ENCODE results near the gene TNP1.

GRCh38 chr2:216904974-216905373, 45.1 kb upstream of the TNP1 start:
- TF ChIP-seq CTCF (IDR thresholded peaks at IDR 0.05; ENCODE audit: poor library complexity) (no peak), EZH2 (IDR thresholded peaks at IDR 0.05; ENCODE audit: borderline replicate concordance) (no peak)

Data from hepatocyte (in vitro differentiated cells).